Endothelial cell of coronary artery (primary cell): ENCODE data around the gene ZNF19. TPM values are rescaled to one million over a fixed set of nuclear protein-coding genes. Genes with fewer than 3 reads are reported as not detected.

Source experiments
- total RNA-seq: library from RNA; depleted of rRNA; stranded (reverse); fragments of >200 nt; gene quantifications from 2 replicates; pipeline ENCODE4 v1.2.3, GENCODE V29; 2014

ZNF19 gene
- 0.94 and 1.5 TPM in 2 replicates for total RNA-seq

DNA sequence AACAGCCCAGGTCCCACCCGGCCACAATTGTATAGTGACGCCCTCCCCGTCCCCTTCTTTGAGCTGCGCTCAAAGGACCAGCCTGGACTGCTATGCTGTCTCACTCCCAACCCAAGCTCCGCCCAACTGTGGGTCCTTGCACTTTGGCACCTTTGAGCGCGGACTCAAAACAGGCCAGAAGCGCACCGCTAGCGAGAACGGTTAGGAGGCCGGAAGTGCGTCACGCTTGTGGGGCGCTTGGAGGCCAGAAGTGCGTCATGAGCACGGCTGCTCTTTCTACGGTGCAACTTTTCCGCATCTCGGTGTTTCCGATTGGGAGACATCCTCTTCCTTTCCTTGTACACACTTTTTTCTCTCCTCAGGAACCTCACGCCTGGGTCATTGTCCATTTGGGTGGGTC is at the start of gene ZNF19:
Gene ZNF19 (minus strand): TSS at position 203 of the 400 bp plus-strand sequence. CDS start 7,210 bp downstream, outside the sequence.

DNA sequence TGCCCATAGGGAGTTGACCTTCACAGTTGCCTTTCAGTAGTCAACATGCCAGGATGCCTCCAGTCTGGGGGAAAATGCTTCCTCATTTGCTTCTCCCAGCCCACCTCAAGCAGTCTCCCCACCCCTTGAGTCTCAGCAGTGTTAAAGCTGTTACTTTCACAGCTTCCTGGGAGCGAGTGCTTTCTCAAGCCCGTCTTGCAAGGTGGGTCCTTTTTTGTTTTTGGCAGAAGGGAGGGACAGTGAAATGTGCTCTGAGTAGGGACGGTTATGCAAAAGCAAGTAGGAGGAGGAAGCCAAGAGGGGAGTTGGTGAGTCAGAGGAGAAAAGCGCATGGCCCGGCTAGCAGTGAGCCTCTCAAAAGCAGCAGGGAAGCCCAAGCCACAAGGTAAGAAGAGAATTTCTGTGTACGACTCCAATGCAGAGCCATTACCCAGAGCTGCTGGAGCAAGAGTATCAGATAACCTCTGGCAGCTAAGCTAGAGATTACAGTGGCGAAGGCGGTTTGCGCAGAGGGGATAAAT is 37.0 kb upstream of the ZNF19 start, which contains the start of gene CHST4:
Gene CHST4 (plus strand): TSS at position 316 of the 521 bp plus-strand sequence. CDS start 10,252 bp downstream, outside the sequence.

DNA sequence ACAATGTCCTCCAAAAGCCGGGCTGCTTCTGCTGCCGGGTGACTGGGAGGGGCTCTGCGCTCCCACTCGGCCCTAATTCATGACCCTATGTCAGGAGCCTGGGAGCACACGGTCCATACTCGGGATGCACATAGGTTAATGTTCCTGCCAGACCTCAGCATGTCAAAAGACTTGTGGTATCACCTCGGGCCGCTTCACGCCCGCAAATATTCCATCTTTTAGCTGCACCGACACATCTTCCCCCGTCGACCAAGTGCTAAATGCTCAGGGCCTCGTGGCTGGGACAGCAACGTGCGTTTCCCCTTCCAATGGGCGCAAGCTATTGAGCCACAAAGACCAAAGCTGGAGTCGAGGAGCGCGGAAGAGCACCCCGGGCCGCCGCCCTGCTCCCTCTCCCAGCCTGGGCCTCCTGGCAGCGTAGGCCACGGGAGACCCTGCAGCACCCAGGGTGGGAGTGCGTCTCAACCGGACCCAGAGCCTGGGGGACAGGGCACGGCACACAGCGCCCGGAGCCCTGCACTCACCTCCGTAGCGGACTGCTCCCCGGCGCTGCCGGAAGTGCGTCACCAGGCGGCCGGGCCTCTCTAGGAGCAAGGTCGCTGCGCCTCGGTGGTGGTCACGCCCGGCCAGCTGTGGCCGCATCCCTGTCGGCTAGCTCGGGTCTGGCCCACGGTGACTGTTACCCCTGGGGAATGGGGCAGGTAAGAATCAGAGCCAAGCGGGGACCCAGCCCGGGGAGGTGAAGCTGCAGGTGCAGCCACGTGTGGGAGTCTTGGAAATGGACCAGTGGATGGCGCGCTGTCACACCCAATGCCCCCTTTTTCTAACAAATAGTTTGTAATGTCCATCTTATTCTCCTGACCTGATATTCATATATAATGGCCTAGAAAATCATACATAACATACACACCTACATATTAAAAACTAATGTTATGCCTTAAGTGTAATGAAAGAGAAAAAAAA is 27.2 kb downstream of the ZNF19 start, which contains the start of gene ZNF23:
Gene ZNF23 (minus strand): TSS at position 562 of the 963 bp plus-strand sequence. CDS start 5,451 bp downstream, outside the sequence.

DNA sequence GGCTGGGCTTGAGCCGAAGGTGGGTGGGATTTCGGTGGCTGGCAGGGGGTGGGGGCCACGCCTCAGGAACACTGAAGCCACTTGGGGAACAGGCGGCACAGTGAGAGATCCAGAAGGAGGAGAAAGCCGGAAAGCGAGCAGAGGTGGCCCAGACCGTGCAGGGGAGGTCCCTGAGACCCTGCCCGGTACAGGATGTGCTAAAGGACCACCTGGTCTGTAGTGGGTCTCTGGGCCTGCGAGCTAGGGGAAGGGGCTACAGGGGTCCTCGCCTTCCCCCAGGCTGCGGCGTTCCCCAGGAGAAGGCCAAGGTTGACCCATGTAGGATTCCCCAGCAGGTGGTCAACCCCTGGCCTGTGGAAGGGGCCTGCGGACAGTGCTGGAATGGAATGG is 47.1 kb downstream of the ZNF19 start, which contains the start of gene TLE7:
Gene TLE7 (minus strand): TSS at position 4 of the 390 bp plus-strand sequence. CDS start 8,730 bp downstream, outside the sequence.

Other genes with a start within 250 kb of the ZNF19 start
- gene CMTR2, start 199.9 kb downstream of the ZNF19 start, total RNA-seq, result 20.8 and 26.9 TPM in 2 replicates
- not detected in 2 replicates for gene CALB2, start 130.6 kb downstream of the ZNF19 start, total RNA-seq
- gene TLE7, start 47.3 kb downstream of the ZNF19 start, total RNA-seq, result not detected in 2 replicates
- 4.2 and 7.2 TPM in 2 replicates for gene ZNF23, start 27.1 kb downstream of the ZNF19 start, total RNA-seq
- gene CHST4, start 37.1 kb upstream of the ZNF19 start, total RNA-seq, result not detected in 2 replicates
- not detected in 2 replicates for gene TAT, start 87.8 kb upstream of the ZNF19 start, total RNA-seq
- gene MARVELD3, start 136.9 kb upstream of the ZNF19 start, total RNA-seq, result not detected in 2 replicates
- gene PHLPP2, start 235.4 kb upstream of the ZNF19 start, total RNA-seq, result 4.9 and 7.1 TPM in 2 replicates